IPS-15b (cell line): ENCODE measurements around the gene FAM3A.
"Not testable (repeated sequence)": the region's sequence is repeated elsewhere in the genome, so short reads cannot be mapped to it uniquely, and the experiment has no call there.

Source experiments
- H3K27me3 ChIP-seq: one replicate; pipeline ENCODE4 v1.6.1; 2013; ENCODE audit warnings: low read length; ENCODE audit not compliant: control insufficient read depth, insufficient read depth
- H3K36me3 ChIP-seq: one replicate; pipeline ENCODE4 v1.6.1; 2013; ENCODE audit warnings: low read length; ENCODE audit not compliant: control insufficient read depth, insufficient read depth
- H3K4me1 ChIP-seq: one replicate; pipeline ENCODE4 v1.6.1; 2013; ENCODE audit warnings: mild to moderate bottlenecking, low read length; ENCODE audit not compliant: control insufficient read depth, insufficient read depth
- H3K4me3 ChIP-seq: one replicate; pipeline ENCODE4 v1.5.1; 2013; ENCODE audit warnings: low read depth, low read length
- H3K9ac ChIP-seq: one replicate; pipeline ENCODE4 v1.6.1; 2013; ENCODE audit warnings: low read depth, mild to moderate bottlenecking, low read length
- H3K9me3 ChIP-seq: one replicate; pipeline ENCODE4 v1.6.1; 2013; ENCODE audit warnings: mild to moderate bottlenecking, low read length; ENCODE audit not compliant: control insufficient read depth, insufficient read depth

FAM3A gene

DNA sequence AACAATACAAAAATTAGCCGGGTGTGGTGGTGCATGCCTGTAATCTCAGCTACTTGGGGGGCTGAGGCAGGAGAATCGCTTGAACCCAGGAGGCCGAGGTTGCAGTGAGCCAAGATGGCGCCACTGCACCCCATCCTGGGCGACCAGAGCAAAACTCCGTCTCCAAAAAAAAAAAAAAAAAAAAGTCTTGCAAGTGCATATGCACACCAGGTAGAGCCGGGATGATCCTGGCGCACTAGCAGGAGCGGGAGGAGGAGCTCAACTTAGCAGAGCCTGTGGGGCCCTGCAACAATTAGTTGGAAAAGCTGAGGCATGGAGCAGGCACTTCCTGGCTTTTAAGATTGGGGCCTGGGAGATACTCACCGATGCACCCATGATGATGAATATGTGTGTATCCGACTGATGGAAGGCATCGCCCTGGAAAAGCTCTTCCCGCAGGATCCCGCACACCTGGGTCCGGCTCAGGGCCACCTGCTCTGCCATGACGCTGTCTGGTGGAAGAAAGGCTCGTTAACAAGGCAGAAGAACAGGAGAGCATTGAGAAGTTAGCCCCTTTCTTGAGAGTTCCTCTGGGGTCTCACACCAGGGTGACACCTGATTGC, 29.7 kb upstream of the FAM3A start:
- Histone ChIP-seq H3K4me3 (peak overlapping the region; percentile 66), H3K27me3 (no peaks in the 10 kb centered on the region), H3K36me3 (peaks cover 18% of the 10 kb centered on the region), H3K9ac (peak overlapping the region; percentile 8), H3K4me1 (no peaks in the 10 kb centered on the region), H3K9me3 (no peaks in the 10 kb centered on the region)

DNA sequence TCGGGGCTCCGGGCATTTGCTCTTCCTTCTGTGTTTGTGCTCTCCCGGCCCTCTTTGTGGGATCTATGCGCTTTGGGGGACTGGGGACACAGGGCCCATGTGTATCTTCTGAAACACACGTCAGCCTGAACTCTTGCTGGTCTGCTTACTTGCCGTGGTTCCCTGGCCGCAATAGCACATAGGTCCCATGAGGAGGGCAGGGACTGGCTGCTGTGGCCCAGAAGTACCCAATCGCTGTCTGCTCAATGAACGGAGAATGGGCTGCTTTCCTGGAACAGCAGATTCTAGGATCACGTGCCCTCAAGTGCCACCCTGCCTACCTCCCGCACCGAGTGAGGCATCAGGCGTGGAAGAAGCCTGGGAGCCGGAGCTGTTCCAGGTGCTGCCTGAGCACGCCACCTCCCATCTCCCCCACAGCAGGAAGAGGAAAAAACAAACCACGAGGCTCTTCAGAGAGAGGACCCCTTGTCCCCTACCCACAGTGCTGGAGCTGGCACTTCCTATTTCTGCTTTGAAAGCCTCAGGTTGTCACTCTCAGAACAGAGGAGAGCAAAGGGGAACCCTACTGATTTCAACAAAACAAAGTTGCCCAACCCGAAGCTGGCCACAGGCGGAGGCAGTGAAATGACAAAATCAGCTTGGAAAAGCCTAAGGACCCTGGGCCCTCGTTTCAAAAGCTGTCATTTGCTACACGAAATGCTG, 26.8 kb upstream of the FAM3A start:
- peaks cover 20% of the 10 kb centered on the region for H3K36me3 ChIP-seq
- H3K4me1 ChIP-seq: no peaks in the 10 kb centered on the region
- no peak overlapping the region for H3K4me3 ChIP-seq
- no peak overlapping the region for H3K9ac ChIP-seq
- H3K9me3 ChIP-seq: no peaks in the 10 kb centered on the region
- no peaks in the 10 kb centered on the region for H3K27me3 ChIP-seq

DNA sequence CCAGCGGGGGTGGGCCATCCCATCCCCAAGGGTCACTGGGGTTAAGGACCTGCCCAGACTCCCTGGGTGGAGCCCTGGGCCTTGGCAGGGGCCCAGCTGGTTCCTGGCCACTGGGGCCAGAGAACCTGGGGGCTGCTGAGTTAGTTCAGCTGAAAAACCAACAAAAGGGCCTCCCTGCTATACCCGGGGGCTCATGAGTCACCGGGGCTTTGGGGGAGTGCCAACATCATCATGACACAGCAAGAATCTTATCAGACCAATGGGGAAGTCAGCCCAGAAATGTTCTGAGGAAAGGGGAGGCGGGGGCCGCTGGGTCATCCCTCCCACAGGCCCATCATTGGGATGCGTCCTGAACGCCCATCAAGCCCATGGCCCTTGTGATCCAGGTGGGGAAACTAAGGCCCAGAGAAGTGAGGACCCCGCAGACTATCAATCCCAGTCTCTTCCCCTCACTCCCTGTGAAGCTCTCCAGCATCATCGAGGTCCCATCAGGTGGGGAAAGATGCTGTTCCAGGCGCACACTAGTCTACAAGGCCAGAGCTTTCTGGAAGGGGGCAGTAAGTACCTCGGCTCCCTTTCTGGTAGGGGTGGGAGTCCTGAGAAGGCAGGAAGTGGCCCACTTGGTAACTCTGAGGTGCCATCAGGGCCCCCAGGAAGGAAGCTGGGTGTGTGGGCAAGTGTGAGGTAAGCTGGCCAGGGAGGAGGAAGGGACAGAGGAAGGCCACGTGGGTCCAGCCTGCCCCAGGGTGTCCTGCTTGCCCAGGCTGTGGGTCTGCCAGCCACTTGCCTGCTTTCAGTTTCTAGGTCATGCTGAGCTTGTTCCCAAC, 26.1 kb upstream of the FAM3A start:
- H3K36me3 ChIP-seq: peaks cover 17% of the 10 kb centered on the region
- no peaks in the 10 kb centered on the region for H3K4me1 ChIP-seq
- no peaks in the 10 kb centered on the region for H3K27me3 ChIP-seq
- H3K4me3 ChIP-seq: no peak overlapping the region
- no peaks in the 10 kb centered on the region for H3K9me3 ChIP-seq
- H3K9ac ChIP-seq: no peak overlapping the region

DNA sequence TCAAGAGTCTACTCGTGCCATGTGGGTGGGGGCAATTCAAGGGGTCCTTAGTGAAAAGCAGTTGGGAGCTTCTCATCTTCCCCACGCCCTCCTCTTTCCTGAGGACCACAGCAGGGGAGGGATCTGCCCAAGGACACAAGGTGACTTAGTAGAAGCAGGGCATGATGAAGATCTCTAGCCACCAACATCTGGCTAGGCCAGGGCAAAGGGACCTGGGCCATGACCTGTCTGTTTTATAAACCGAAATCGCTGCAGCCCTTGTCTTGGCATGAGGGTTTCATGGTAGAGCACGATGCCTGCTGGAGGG, 25.5 kb upstream of the FAM3A start:
- Histone ChIP-seq H3K9ac (no peak overlapping the region), H3K4me1 (no peaks in the 10 kb centered on the region)

DNA sequence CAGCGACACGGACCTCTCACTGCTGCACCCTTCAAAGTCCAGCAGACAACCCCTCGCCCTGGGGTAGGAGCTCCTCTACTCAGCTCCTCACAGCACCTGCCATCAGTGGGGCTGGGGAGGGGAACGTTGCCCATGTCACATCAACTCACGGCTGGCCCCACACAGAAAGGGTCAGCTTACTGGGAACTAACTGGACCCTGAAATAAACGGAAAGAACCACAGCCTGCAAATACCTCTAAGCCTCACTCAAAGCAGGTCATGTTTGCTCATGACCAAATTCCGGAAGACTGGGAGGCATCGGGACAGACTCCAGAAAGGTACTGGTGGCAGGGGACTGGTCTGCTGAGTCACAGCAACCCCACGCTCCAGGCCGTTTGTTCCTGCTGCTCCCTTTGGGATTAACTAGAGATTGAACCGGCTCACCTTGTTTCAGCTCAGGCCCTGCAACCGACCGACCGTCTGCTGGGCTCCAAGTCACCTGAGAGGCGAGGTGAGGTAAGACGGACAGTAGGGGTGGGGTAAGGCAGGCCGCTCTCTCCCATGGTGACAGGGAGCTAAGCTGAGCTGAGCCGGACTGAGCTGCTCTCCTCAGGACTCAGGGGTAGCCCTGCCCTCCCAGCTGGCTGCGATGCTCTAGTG, 25.0 kb upstream of the FAM3A start:
- H3K4me1 ChIP-seq: no peaks in the 10 kb centered on the region
- no peaks in the 10 kb centered on the region for H3K27me3 ChIP-seq
- no peak overlapping the region for H3K4me3 ChIP-seq
- H3K9me3 ChIP-seq: no peaks in the 10 kb centered on the region
- peaks cover 19% of the 10 kb centered on the region for H3K36me3 ChIP-seq
- H3K9ac ChIP-seq: no peak overlapping the region

More for the DNA sequence above, 25.5 kb upstream of the FAM3A start:
- Histone ChIP-seq H3K4me3 (no peak overlapping the region), H3K36me3 (peaks cover 17% of the 10 kb centered on the region), H3K27me3 (no peaks in the 10 kb centered on the region), H3K9me3 (no peaks in the 10 kb centered on the region)

DNA sequence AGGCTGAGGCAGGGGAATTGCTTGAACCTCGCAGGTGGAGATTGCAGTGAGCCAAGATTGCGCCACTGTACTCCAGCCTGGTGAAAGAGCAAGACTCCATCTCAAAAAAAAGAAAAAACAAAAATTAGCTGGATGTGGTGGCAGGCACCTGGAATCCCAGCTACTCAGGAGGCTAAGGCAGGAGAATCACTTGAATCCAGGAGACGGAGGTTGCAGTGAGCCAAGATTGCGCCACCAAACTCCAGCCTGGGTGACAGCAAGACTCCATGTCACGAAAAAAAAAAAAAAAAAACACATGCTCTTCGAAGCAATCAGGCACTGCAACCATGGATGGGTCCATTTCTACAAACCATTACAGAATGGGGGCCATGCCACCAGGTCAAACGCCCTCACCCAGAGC, 24.3 kb upstream of the FAM3A start:
- not testable (repeated sequence) for H3K9me3 ChIP-seq, H3K4me1 ChIP-seq, H3K4me3 ChIP-seq, H3K9ac ChIP-seq, H3K27me3 ChIP-seq
- H3K36me3 ChIP-seq: peaks cover 20% of the 10 kb centered on the region

DNA sequence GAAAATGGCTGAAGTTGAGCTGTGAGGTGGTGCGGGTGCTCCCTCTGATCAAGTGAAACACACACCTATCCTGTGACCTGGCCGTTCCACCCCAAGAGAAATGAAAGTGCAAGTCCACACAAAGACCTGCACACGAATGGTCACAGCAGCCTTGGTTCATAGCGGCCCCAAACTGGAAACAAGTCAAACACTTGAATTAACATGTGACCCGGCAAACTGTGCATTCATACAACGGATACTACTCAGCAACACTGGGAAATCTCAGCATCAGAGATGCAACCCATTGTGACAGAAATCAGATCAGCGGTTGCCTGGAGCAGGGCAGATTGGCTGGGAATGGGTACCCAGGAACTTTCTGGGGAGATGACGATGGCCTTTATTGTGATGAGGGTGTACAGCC, 23.0 kb upstream of the FAM3A start:
- Histone ChIP-seq H3K4me1 (no peaks in the 10 kb centered on the region), H3K4me3 (no peak overlapping the region), H3K36me3 (peaks cover 21% of the 10 kb centered on the region), H3K27me3 (no peaks in the 10 kb centered on the region), H3K9me3 (peaks cover 1% of the 10 kb centered on the region), H3K9ac (no peak overlapping the region)

DNA sequence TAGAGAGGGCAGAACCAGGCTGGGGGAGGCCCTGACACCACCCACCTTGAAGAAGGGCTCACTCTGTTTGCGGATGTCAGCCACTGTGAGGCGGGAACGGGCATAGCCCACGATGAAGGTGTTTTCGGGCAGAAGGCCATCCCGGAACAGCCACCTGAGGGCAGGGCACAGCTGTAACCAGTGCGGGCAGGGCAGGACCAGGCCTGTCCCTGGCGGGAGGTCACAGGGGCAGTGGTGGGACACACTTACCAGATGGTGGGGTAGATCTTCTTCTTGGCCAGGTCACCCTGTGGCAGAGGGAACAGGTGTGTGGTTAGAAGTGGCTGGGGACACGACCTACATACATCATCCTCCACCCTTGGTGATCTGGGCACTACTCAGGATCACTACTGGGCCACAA, 19.9 kb upstream of the FAM3A start:
- H3K36me3 ChIP-seq: peaks cover 24% of the 10 kb centered on the region
- H3K4me3 ChIP-seq: no peak overlapping the region
- no peaks in the 10 kb centered on the region for H3K4me1 ChIP-seq
- peaks cover 4% of the 10 kb centered on the region for H3K9me3 ChIP-seq
- no peaks in the 10 kb centered on the region for H3K27me3 ChIP-seq
- no peak overlapping the region for H3K9ac ChIP-seq

DNA sequence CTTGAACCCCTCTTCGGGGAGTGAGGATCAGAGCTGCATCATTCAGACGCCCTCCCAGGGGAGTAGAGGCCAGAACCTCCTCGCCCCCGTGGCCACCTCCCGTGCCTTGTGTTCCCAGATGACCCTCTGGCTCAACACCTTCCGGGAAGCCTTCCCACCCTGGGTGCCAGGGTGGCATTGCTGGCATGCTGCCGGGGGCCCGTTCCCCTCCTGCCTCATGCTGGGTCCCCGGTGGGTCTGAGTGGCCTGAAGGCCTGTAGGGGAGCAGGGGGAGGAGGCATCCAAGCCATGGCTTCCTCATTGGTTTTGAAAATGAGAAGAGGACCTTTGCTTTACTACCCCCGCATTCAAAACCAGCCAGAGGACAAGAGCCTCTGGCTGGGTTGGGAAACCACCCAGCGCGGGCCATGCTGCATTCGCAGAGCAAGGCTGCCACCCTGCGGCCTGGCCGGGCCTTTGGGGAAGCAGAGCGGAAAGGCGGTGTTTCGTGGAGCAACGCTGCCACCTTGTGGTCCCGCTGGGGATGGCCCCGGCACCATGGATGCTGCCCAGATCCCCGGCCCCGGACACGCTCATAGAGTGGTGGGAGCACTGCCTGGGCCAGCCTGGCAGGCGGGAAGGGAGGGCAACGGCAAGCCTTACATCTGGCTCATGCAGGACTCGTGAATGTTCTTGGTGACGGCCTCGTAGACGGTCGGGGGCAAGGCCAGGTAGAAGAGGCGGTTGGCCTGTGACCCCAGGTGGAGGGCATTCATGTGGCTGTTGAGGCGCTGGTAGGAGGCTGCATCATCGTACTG, 18.7 kb upstream of the FAM3A start:
- Histone ChIP-seq H3K27me3 (no peaks in the 10 kb centered on the region), H3K4me3 (no peak overlapping the region), H3K36me3 (peaks cover 24% of the 10 kb centered on the region), H3K9ac (no peak overlapping the region), H3K4me1 (no peaks in the 10 kb centered on the region), H3K9me3 (peaks cover 4% of the 10 kb centered on the region)

DNA sequence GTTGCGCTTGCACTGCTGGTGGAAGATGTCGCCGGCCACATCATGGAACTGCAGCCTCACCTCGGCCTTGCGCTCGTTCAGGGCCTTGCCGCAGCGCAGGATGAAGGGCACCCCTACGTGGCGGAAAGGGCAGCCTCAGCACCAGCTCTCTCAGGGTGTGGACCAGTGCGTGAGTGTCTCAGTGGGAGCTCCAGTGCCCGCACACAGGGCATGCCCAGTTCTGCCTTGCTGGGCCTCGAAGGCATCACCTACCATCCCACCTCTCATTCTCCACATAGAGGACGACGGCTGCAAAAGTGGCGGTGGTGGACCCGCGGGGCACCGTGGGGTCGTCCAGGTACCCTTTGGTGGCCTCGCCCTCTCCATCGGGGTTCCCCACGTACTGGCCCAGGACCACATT, 16.7 kb upstream of the FAM3A start:
- H3K4me3 ChIP-seq: no peak overlapping the region
- peaks cover 24% of the 10 kb centered on the region for H3K36me3 ChIP-seq
- H3K27me3 ChIP-seq: no peaks in the 10 kb centered on the region
- H3K4me1 ChIP-seq: no peaks in the 10 kb centered on the region
- H3K9ac ChIP-seq: no peak overlapping the region
- peaks cover 4% of the 10 kb centered on the region for H3K9me3 ChIP-seq

DNA sequence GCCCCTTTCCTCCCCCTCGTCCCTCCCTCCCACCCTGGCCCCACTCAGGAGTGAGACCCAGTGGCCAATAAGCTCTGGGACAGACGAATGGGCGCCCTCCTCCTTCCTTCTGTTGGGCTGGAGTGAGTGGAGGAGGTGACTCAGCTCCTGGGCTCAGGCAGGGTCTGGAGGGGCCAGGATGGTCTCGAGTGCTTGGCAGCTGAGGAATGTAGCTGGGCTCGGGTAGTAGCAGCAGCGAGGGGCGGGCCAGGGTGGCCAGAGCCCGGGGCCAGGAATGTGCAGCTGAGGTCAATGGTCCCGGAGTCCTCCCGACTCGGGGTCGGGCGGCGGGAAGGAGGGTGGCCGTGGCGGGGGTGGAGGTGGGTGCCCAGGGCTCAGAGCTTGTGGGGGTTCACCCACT, 15.6 kb upstream of the FAM3A start:
- Histone ChIP-seq H3K4me1 (peaks cover 5% of the 10 kb centered on the region), H3K9ac (no peak overlapping the region)

More for the DNA sequence above, 15.6 kb upstream of the FAM3A start:
- Histone ChIP-seq H3K27me3 (no peaks in the 10 kb centered on the region), H3K4me3 (no peak overlapping the region), H3K9me3 (peaks cover 7% of the 10 kb centered on the region), H3K36me3 (peaks cover 24% of the 10 kb centered on the region)
